Lung (tissue), 12 donors: ENCODE results near the gene SURF4. TPM values are rescaled to one million over a fixed set of nuclear protein-coding genes. Genes with fewer than 3 reads are reported as not detected.
"Not testable (repeated sequence)": the region's sequence is repeated elsewhere in the genome, so short reads cannot be mapped to it uniquely, and the experiment has no call there.

Experiments used
- ATAC-seq: fragments of 200-7000 bp; cut with Tn5 transposase; one replicate; pipeline ENCODE4 v1.9.1; 2020; ENCODE audit warnings: moderate number of reproducible peaks; ENCODE audit not compliant: insufficient read depth, low FRiP score
- DNase-seq, 3 donors: peaks; one replicate each; pipeline ENCODE4 v3.0.0-alpha.2; 2013 to 2017
- H3K27ac ChIP-seq, 2 donors: one replicate each; pipeline ENCODE4 v1.5.1; 2013; ENCODE audit warnings: mild to moderate bottlenecking in 2 of 2, moderate library complexity in 2 of 2, control low read depth in 1 of 2, inconsistent platforms in 1 of 2, low read depth in 1 of 2, low read length in 1 of 2
- H3K27me3 ChIP-seq, 3 donors: one replicate each; pipeline ENCODE4 v1.5.1; 2013; ENCODE audit warnings: low read length in 2 of 3; ENCODE audit not compliant: control insufficient read depth in 3 of 3, insufficient read depth in 3 of 3
- H3K36me3 ChIP-seq, 4 donors: one replicate each; pipeline ENCODE4 v1.5.1; 2013; ENCODE audit warnings: low read length in 4 of 4, mild to moderate bottlenecking in 1 of 4, moderate library complexity in 1 of 4; ENCODE audit not compliant: control insufficient read depth in 4 of 4, insufficient read depth in 4 of 4
- H3K4me1 ChIP-seq, 5 donors: one replicate each; pipeline ENCODE4 v1.5.1; 2013; ENCODE audit warnings: low read length in 5 of 5, mild to moderate bottlenecking in 2 of 5, moderate library complexity in 1 of 5; ENCODE audit not compliant: control insufficient read depth in 5 of 5, insufficient read depth in 5 of 5
- H3K4me3 ChIP-seq: one replicate; pipeline ENCODE4 v1.5.1; 2013; ENCODE audit warnings: mild to moderate bottlenecking, control low read depth, moderate library complexity
- H3K9ac ChIP-seq, 2 donors: one replicate each; pipeline ENCODE4 v1.5.1; 2013; ENCODE audit warnings: low read length in 2 of 2, control low read depth in 1 of 2; ENCODE audit not compliant: insufficient read depth in 1 of 2
- H3K9me3 ChIP-seq, 4 donors: one replicate each; pipeline ENCODE4 v1.5.1; 2013; ENCODE audit warnings: low read length in 3 of 4, mild to moderate bottlenecking in 1 of 4, moderate library complexity in 1 of 4; ENCODE audit not compliant: control insufficient read depth in 4 of 4, insufficient read depth in 3 of 4
- CTCF ChIP-seq: IDR thresholded peaks from 2 replicates; pipeline ENCODE4 v1.5.1; 2012; ENCODE audit warnings: mild to moderate bottlenecking; ENCODE audit errors: control extremely low read depth, extremely low read depth
- WGBS, 2 donors: extraction: QIAGEN DNeasy Blood & Tissue Kit; methylation state at CpG; one replicate each; pipeline ENCODE4 v1.1.7; 2013; 5-methylcytosine and 5-hydroxymethylcytosine counted together
- polyA plus RNA-seq, 2 donors: library from polyadenylated mRNA; stranded (reverse); fragments of 200-250 nt; gene quantifications; one replicate each; pipeline ENCODE4 v1.2.1, GENCODE V29; 2013
- total RNA-seq, 2 donors: library from RNA; depleted of rRNA in 1 of 2; stranded (reverse); fragments of >200 nt in 1 of 2; gene quantifications; one replicate each; pipeline ENCODE4 v1.2.1, GENCODE V29; 2014 to 2021
- donor health status: control.
- donor health status: control.
- donor health status: Bipolar disorder and iron deficiency.
- donor health status: healthy.
- donor health status: DM: yes; HTN: yes; CAD: no.

SURF4 gene
- total and polyA plus RNA-seq, 4 donors: 87.4 to 222 (median 174) TPM

GRCh38 chr9:133327834-133328484, 47.9 kb downstream of the SURF4 start:
- Histone ChIP-seq H3K9me3 (peaks cover 0 to 2% (median 0%) of the 10 kb centered on the region in 4 donors), H3K36me3 (peaks cover 2 to 24% (median 13%) of the 10 kb centered on the region in 4 donors), H3K27ac (no peak overlapping the region), H3K4me3 (no peak overlapping the region), H3K27me3 (no peaks in the 10 kb centered on the region), H3K9ac (no peak overlapping the region), H3K4me1 (no peaks in the 10 kb centered on the region)
- ATAC-seq (no peak), DNase-seq (no peak)
- WGBS, 2 donors: 91 to 95% methylated on average over 10 of the region's 10 CpGs
- no peak for TF ChIP-seq CTCF

DNA sequence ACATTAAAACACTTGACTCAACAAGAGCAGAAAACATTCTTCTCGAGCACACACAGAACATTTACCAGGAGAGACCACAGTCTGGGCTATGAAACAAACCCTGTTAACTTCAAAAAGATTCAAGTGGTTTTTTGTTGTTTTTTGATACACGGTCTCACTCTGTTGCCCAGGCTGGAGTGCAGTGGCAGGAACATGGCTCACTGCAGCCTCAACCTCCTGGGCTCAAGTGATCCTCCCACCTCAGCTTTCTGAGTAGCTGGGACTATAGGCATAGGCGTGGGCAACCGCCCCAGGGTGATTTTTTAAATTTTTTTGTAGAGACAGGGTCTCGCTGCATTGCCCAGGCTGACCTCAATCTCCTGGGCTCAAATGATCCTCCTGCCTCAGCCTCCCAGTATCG, 48.8 kb downstream of the SURF4 start:
- not testable (repeated sequence) for H3K4me1 ChIP-seq, H3K9ac ChIP-seq, DNase-seq, H3K9me3 ChIP-seq, H3K27me3 ChIP-seq, H3K4me3 ChIP-seq, ATAC-seq, H3K27ac ChIP-seq
- peaks cover 0 to 15% (median 8%) of the 10 kb centered on the region in 4 donors for H3K36me3 ChIP-seq
- 76 to 88% methylated on average over 6 of the region's 6 CpGs for WGBS, 2 donors

GRCh38 chr9:133323991-133324703, 51.7 kb downstream of the SURF4 start:
- no peak for DNase-seq
- no peaks in the 10 kb centered on the region for H3K4me1 ChIP-seq
- H3K36me3 ChIP-seq: no peaks in the 10 kb centered on the region
- no peak overlapping the region for H3K27ac ChIP-seq
- TF ChIP-seq CTCF: no peak
- H3K9ac ChIP-seq: no peak overlapping the region
- 86 to 88% methylated on average over 13 of the region's 13 CpGs for WGBS, 2 donors
- peaks cover 0 to 3% (median 0%) of the 10 kb centered on the region in 4 donors for H3K9me3 ChIP-seq
- no peak overlapping the region for H3K4me3 ChIP-seq
- ATAC-seq: no peak
- H3K27me3 ChIP-seq: no peaks in the 10 kb centered on the region

GRCh38 chr9:133323211-133323610, 52.6 kb downstream of the SURF4 start:
- no peak for ATAC-seq
- Histone ChIP-seq H3K9me3 (peaks cover 0 to 3% (median 0%) of the 10 kb centered on the region in 4 donors), H3K4me1 (no peaks in the 10 kb centered on the region), H3K36me3 (no peaks in the 10 kb centered on the region), H3K9ac (no peak overlapping the region), H3K4me3 (no peak overlapping the region), H3K27ac (no peak overlapping the region), H3K27me3 (no peaks in the 10 kb centered on the region)
- WGBS, 2 donors: 84 to 88% methylated on average over 10 of the region's 10 CpGs
- TF ChIP-seq CTCF: no peak
- no peak for DNase-seq
